Loucy (cell line): Measurements from ENCODE around the gene SEZ6.

Experiments
- H2AFZ ChIP-seq: fragments of 200-600 bp; sonication (generic); 2 replicates; pipeline ENCODE4 v1.6.0; 2016; ENCODE audit warnings: antibody characterized with exemption, mild to moderate bottlenecking, low read length, moderate library complexity
- H3F3A ChIP-seq: fragments of 200-600 bp; 2 replicates; pipeline ENCODE4 v1.6.0; 2016; ENCODE audit warnings: antibody characterized with exemption, low read depth, mild to moderate bottlenecking
- H3K27me3 ChIP-seq: fragments of 200-600 bp; sonication (generic); 2 replicates; pipeline ENCODE4 v1.6.1; 2014; ENCODE audit warnings: low read length, mild to moderate bottlenecking; ENCODE audit not compliant: insufficient read depth, poor library complexity, severe bottlenecking
- H3K36me3 ChIP-seq: fragments of 200-600 bp; sonication (generic); 2 replicates; pipeline ENCODE4 v1.6.1; 2016; ENCODE audit warnings: low read length; ENCODE audit not compliant: insufficient read depth
- H3K4me1 ChIP-seq: fragments of 200-600 bp; sonication (generic); 2 replicates; pipeline ENCODE4 v1.5.1; 2014; ENCODE audit warnings: low read length, mild to moderate bottlenecking; ENCODE audit not compliant: insufficient read depth, poor library complexity, severe bottlenecking
- H3K4me2 ChIP-seq: fragments of 200-600 bp; sonication (generic); 2 replicates; pipeline ENCODE4 v1.6.0; 2014; ENCODE audit warnings: antibody characterized with exemption, low read length, low read depth, mild to moderate bottlenecking; ENCODE audit not compliant: poor library complexity, severe bottlenecking
- H3K4me3 ChIP-seq: fragments of 200-600 bp; sonication (generic); 2 replicates; pipeline ENCODE4 v1.5.1; 2014; ENCODE audit warnings: low read length, mild to moderate bottlenecking, mixed read lengths; ENCODE audit not compliant: poor library complexity, severe bottlenecking
- H3K79me2 ChIP-seq: fragments of 200-600 bp; sonication (generic); 2 replicates; pipeline ENCODE4 v1.6.1; 2014; ENCODE audit warnings: low read length; ENCODE audit not compliant: insufficient read depth
- H3K9ac ChIP-seq: fragments of 200-600 bp; sonication (generic); 2 replicates; pipeline ENCODE4 v1.6.0; 2014; ENCODE audit warnings: mild to moderate bottlenecking, low read depth, low read length, moderate library complexity; ENCODE audit not compliant: poor library complexity, severe bottlenecking
- H3K9me2 ChIP-seq: fragments of 200-600 bp; sonication (generic); replicated peaks from 2 replicates; pipeline ENCODE4 v1.6.1; 2016; ENCODE audit warnings: low read depth, low read length, mixed read lengths
- H3K9me3 ChIP-seq: fragments of 200-600 bp; sonication (generic); 2 replicates; pipeline ENCODE4 v1.6.1; 2014; ENCODE audit warnings: mild to moderate bottlenecking, antibody characterized with exemption, low read length, low read depth; ENCODE audit not compliant: insufficient read depth
- H4K20me1 ChIP-seq: fragments of 200-600 bp; sonication (generic); 2 replicates; pipeline ENCODE4 v1.6.0; 2014; ENCODE audit warnings: antibody characterized with exemption, low read length, mild to moderate bottlenecking; ENCODE audit not compliant: insufficient read depth, poor library complexity, severe bottlenecking
- EZH2phosphoT487 ChIP-seq: fragments of 200-600 bp; IDR thresholded peaks from 2 replicates; pipeline ENCODE4 v1.6.1; 2018; ENCODE audit warnings: antibody characterized with exemption, mild to moderate bottlenecking, moderate library complexity, borderline replicate concordance
- TF ChIP-seq, protein P1 (sequence below): fragments of 200-600 bp; sonication (generic); conservative IDR thresholded peaks from 2 replicates; pipeline ENCODE4 v1.5.1; 2014; ENCODE audit warnings: mild to moderate bottlenecking, antibody characterized with exemption, low read length

SEZ6 gene

DNA sequence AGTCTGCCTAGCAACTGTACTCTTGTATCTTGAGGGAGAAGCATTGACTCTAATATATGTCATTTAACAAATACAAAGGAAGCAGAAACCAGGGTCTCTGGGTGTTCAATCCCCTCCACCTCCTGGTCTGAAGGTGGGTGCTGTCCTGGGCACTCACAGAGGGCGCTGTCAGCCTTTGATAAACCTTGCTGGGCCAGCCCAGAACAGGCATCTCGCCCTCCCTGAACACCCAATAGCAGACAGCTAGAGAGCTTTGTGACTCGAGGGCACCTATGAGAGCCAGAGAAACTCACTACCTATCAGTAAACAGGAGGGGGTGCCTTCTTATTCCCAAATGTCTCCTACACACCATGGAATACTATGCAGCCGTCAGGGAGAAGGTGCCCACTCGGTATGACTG lies 30.8 kb upstream of the SEZ6 start:
- Histone ChIP-seq H3F3A (no peaks in the 10 kb centered on the region), H4K20me1 (no peaks in the 10 kb centered on the region), H2AFZ (no peak overlapping the region), H3K27me3 (no peaks in the 10 kb centered on the region), H3K4me3 (no peak overlapping the region), H3K9ac (no peak overlapping the region), H3K9me2 (no peaks in the 10 kb centered on the region), H3K4me1 (no peaks in the 10 kb centered on the region), H3K9me3 (no peaks in the 10 kb centered on the region), H3K79me2 (no peaks in the 10 kb centered on the region), H3K4me2 (no peak overlapping the region), H3K36me3 (no peaks in the 10 kb centered on the region)
- TF ChIP-seq, protein P1, sequence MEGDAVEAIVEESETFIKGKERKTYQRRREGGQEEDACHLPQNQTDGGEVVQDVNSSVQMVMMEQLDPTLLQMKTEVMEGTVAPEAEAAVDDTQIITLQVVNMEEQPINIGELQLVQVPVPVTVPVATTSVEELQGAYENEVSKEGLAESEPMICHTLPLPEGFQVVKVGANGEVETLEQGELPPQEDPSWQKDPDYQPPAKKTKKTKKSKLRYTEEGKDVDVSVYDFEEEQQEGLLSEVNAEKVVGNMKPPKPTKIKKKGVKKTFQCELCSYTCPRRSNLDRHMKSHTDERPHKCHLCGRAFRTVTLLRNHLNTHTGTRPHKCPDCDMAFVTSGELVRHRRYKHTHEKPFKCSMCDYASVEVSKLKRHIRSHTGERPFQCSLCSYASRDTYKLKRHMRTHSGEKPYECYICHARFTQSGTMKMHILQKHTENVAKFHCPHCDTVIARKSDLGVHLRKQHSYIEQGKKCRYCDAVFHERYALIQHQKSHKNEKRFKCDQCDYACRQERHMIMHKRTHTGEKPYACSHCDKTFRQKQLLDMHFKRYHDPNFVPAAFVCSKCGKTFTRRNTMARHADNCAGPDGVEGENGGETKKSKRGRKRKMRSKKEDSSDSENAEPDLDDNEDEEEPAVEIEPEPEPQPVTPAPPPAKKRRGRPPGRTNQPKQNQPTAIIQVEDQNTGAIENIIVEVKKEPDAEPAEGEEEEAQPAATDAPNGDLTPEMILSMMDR: peak; percentile 17; the same call in 1 of the 2 replicates
- no peak for TF ChIP-seq EZH2phosphoT487

DNA sequence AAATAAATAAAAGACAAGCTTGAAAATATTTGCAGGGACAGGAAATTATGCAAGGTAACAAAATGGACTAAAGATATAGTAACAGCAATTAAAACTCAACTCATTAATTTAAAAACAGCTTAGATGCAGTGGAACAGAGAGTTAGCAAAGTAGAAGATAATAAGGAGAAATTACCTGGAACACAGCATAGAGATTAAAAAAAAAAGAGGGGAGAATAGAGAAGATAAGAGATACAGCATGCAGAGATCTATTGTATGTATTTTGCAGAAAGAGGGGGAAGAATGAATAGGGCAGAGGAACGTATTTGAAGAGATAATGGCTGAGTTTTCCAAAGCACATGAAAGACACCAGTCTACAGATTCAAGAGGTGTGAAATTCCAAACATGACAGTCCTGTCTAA lies 28.7 kb upstream of the SEZ6 start:
- Histone ChIP-seq H3K4me3 (no peak overlapping the region), H3K4me1 (no peaks in the 10 kb centered on the region), H3F3A (no peaks in the 10 kb centered on the region), H3K9me3 (no peaks in the 10 kb centered on the region), H3K36me3 (no peaks in the 10 kb centered on the region), H4K20me1 (no peaks in the 10 kb centered on the region), H3K4me2 (no peak overlapping the region), H3K9me2 (no peaks in the 10 kb centered on the region), H2AFZ (no peak overlapping the region), H3K27me3 (no peaks in the 10 kb centered on the region), H3K9ac (no peak overlapping the region), H3K79me2 (no peaks in the 10 kb centered on the region)
- no peak for TF ChIP-seq EZH2phosphoT487
- TF ChIP-seq, protein P1: no peak

DNA sequence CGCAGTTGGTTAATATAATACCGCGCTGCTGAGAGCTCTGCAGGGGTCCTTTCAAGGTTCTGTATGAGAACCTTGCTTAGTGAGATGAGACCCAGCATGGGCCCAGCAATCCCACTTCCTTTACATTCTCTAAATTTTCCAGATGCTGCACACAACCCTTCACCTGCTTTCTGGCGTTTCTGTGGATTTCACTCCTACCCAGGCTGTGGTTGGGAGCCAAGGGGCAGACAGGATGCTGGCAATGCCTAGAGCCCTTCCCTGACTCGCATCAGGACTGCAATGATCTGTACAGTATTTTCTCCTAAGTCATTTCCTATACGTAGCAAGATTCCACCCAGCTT lies 27.0 kb upstream of the SEZ6 start:
- H3F3A ChIP-seq: no peaks in the 10 kb centered on the region
- H3K79me2 ChIP-seq: no peaks in the 10 kb centered on the region
- no peak overlapping the region for H3K9ac ChIP-seq
- no peak overlapping the region for H3K4me3 ChIP-seq
- H3K36me3 ChIP-seq: no peaks in the 10 kb centered on the region
- H4K20me1 ChIP-seq: no peaks in the 10 kb centered on the region
- H2AFZ ChIP-seq: no peak overlapping the region
- no peak overlapping the region for H3K4me2 ChIP-seq
- H3K9me2 ChIP-seq: no peaks in the 10 kb centered on the region
- H3K27me3 ChIP-seq: no peaks in the 10 kb centered on the region
- no peak for TF ChIP-seq EZH2phosphoT487
- TF ChIP-seq, protein P1: no peak
- no peaks in the 10 kb centered on the region for H3K4me1 ChIP-seq
- H3K9me3 ChIP-seq: no peaks in the 10 kb centered on the region
